ENCODE results near the gene RELT. TPM values are rescaled to one million over a fixed set of nuclear protein-coding genes. Genes with fewer than 3 reads are reported as not detected.

RELT gene
- total and polyA plus RNA-seq, 10 donors, result 13.5 to 79.8 (median 39.5) TPM

DNA sequence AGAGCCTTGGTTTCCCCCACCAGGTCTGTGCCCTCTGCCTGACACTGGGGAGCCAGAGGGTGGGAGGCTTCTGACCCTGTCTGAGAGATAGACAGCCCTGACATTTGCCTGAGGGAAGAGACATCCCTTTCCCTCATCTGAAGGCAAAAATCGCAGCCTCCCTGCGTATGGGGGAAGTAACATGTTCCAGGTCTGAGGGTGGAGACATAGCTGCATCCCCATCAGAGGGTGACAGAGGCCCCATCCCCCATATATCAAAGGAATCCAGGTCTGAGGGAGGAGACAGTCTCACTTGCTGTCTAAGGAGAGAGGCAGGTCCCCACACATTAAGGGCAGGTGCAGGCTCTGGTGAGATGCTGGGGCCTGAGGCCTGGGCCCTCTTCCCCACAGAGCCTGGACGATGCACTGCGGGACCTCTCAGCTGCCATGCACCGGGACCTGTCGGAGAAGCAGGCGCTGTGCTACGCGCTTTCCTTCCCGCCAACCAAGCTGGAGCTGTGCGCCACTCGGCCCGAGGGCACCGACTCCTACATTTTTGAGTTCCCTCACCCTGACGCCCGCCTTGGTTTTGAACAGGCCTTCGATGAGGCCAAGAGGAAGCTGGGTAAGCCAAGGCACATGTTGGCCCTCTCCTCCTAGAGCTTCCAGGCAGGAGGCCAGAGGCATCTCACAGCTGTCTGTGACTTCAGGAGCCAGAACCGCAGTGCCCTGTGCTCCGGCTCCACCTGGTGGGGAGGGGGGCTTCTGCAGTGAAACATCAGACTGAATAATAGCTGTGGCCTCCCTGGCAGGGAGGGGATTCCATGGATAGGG, 16.1 kb upstream of the RELT start:
- H3K27ac ChIP-seq, result no peak overlapping the region

DNA sequence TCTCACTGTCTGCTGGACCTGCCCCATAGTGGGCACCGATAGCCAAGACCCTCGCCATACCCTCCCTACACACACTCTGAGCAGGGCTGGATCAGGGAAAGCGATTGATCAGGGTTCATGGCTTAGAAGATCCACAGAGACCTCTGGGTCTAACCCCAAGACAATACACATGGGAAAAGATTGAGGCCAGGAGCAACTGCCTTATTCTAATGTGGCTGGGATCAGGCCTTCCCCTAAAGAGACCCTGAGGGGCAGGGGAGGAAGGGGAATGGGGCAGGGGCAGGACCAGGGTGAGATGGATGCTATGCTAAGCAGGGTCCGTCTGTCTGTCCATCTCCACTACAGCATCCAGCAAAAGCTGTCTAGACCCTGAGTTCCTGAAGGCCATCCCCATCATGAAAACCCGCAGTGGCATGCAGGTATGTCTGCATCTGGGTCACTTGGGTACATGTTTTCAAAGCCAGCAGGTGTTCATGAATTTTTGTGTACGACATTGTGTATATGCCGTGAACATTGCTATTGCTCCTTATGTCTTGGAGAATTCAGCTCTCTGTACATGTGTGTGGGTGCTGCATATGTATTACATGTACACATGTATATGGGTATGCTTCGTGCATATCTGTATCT, 15.3 kb upstream of the RELT start:
- 90 to 96% (median 94%) methylated on average over 8 of the region's 8 CpGs for WGBS, 5 donors
- peaks cover 0 to 99% (median 10%) of the 10 kb centered on the region in 6 donors for H3K36me3 ChIP-seq
- no peak overlapping the region for H3K27ac ChIP-seq
- intact Hi-C loops (cut with DNase I; ENCODE audit: low total_unique reads), result no loop called here
- H3K4me3 ChIP-seq, result no peak overlapping the region
- no peaks in the 10 kb centered on the region for H3K9me3 ChIP-seq
- H3K27me3 ChIP-seq (replicated peaks in 1 of 7), result no peaks in the 10 kb centered on the region
- H3K4me1 ChIP-seq, result peaks cover 0 to 11% (median 3%) of the 10 kb centered on the region in 6 donors
- DNase-seq, result no peak
- no peak for TF ChIP-seq POLR2AphosphoS5 (IDR thresholded peaks at IDR 0.05)
- TF ChIP-seq, protein P1, sequence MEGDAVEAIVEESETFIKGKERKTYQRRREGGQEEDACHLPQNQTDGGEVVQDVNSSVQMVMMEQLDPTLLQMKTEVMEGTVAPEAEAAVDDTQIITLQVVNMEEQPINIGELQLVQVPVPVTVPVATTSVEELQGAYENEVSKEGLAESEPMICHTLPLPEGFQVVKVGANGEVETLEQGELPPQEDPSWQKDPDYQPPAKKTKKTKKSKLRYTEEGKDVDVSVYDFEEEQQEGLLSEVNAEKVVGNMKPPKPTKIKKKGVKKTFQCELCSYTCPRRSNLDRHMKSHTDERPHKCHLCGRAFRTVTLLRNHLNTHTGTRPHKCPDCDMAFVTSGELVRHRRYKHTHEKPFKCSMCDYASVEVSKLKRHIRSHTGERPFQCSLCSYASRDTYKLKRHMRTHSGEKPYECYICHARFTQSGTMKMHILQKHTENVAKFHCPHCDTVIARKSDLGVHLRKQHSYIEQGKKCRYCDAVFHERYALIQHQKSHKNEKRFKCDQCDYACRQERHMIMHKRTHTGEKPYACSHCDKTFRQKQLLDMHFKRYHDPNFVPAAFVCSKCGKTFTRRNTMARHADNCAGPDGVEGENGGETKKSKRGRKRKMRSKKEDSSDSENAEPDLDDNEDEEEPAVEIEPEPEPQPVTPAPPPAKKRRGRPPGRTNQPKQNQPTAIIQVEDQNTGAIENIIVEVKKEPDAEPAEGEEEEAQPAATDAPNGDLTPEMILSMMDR (IDR thresholded peaks at IDR 0.05 in 8 of 11, conservative IDR thresholded peaks at IDR 0.05 in 3 of 11), result peak in 1 of 11 experiments; percentile 5

More for the DNA sequence above, 16.1 kb upstream of the RELT start:
- intact Hi-C loops (cut with DNase I; ENCODE audit: low total_unique reads), result loop anchor here (10.0 kb wide), 1 partner anchor 305 kb away; no protein-coding TSS in a partner anchor
- 86 to 94% (median 93%) methylated on average over 12 to 19 of the region's 19 CpGs for WGBS, 5 donors
- Histone ChIP-seq H3K27me3 (replicated peaks in 1 of 7) (no peaks in the 10 kb centered on the region), H3K36me3 (peaks cover 0 to 99% (median 10%) of the 10 kb centered on the region in 6 donors), H3K4me1 (peaks cover 0 to 3% (median 0%) of the 10 kb centered on the region in 6 donors), H3K4me3 (no peak overlapping the region), H3K9me3 (no peaks in the 10 kb centered on the region)
- no peak for TF ChIP-seq POLR2A (IDR thresholded peaks at IDR 0.05)
- no peak for TF ChIP-seq POLR2AphosphoS5 (IDR thresholded peaks at IDR 0.05)
- TF ChIP-seq, protein P1 (IDR thresholded peaks at IDR 0.05 in 8 of 11, conservative IDR thresholded peaks at IDR 0.05 in 3 of 11), result peak in 3 of 11 experiments; percentile 16 to 47 (median 20)
- DNase-seq, result no peak

DNA sequence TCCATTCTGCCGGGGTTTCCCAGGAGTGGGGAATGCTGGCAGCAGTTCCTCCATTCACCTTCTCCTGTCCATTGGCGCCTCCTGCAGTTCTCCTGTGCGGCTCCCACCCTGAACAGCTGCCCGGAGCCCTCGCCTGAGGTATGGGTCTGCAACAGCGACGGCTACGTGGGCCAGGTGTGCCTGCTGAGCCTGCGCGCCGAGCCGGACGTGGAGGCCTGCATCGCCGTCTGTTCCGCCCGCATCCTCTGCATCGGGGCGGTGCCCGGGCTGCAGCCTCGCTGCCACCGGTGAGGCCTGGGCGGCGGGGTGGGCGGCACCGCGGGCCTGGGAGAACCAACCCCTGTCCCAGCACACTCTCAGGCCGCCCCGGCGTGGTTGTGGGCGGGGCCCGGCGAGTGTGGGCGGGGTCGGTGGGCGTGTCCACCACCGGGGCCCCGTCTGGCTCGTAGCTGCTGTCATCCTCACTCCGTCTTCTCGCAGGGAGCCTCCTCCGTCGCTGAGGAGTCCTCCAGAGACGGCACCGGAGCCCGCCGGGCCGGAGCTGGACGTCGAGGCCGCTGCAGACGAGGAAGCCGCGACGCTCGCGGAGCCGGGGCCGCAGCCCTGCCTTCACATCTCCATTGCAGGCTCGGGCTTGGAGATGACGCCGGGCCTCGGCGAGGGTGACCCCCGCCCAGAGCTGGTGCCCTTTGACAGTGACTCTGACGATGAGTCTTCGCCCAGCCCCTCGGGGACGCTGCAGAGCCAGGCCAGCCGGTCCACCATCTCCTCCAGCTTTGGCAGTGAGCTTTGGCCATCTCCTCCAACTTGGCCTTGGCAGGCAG, 14.0 kb upstream of the RELT start:
- H3K27me3 ChIP-seq (replicated peaks in 1 of 7), result no peaks in the 10 kb centered on the region
- no peaks in the 10 kb centered on the region for H3K9me3 ChIP-seq
- TF ChIP-seq, protein P1 (IDR thresholded peaks at IDR 0.05 in 8 of 11, conservative IDR thresholded peaks at IDR 0.05 in 3 of 11), result no peak
- no peak for TF ChIP-seq POLR2A (IDR thresholded peaks at IDR 0.05)
- no peak for TF ChIP-seq POLR2AphosphoS5 (IDR thresholded peaks at IDR 0.05)
- no peak overlapping the region for H3K4me3 ChIP-seq
- H3K27ac ChIP-seq, result no peak overlapping the region
- peaks cover 0 to 89% (median 10%) of the 10 kb centered on the region in 6 donors for H3K36me3 ChIP-seq
- intact Hi-C loops (cut with DNase I; ENCODE audit: low total_unique reads), result no loop called here
- peaks cover 12 to 24% (median 16%) of the 10 kb centered on the region in 6 donors for H3K4me1 ChIP-seq
- 85 to 95% (median 89%) methylated on average over 4 to 70 of the region's 70 CpGs for WGBS, 5 donors
- DNase-seq, result no peak

Measured in spleen (tissue), 11 donors.